Liver (tissue), 9 donors: ENCODE results near the gene FAM221B. TPM values are rescaled to one million over a fixed set of nuclear protein-coding genes. Genes with fewer than 3 reads are reported as not detected.

ENCODE experiments used
- DNase-seq: peaks from one replicate; pipeline ENCODE4 v3.0.0-alpha.2; 2017; ENCODE audit warnings: low spot score
- H3K27ac ChIP-seq, 2 donors: one replicate each; pipeline ENCODE4 v1.7.0; 2013; ENCODE audit warnings: inconsistent platforms in 2 of 2, low read length in 2 of 2, control low read depth in 1 of 2, low read depth in 1 of 2, mild to moderate bottlenecking in 1 of 2
- H3K27me3 ChIP-seq, 4 donors: one replicate each; pipeline versions ENCODE4 v1.6.1 to v1.7.0; 2013; ENCODE audit warnings: low read length in 3 of 4, inconsistent platforms in 1 of 4, mild to moderate bottlenecking in 1 of 4, moderate library complexity in 1 of 4; ENCODE audit not compliant: control insufficient read depth in 4 of 4, insufficient read depth in 4 of 4
- H3K36me3 ChIP-seq, 4 donors: one replicate each; pipeline versions ENCODE4 v1.6.1 to v1.7.0; 2013; ENCODE audit warnings: low read length in 3 of 4, mild to moderate bottlenecking in 3 of 4, low read depth in 1 of 4, moderate library complexity in 1 of 4; ENCODE audit not compliant: control insufficient read depth in 4 of 4, insufficient read depth in 3 of 4
- H3K4me1 ChIP-seq, 4 donors: one replicate each; pipeline versions ENCODE4 v1.6.1 to v1.7.0; 2013; ENCODE audit warnings: low read length in 3 of 4, mild to moderate bottlenecking in 3 of 4, moderate library complexity in 1 of 4; ENCODE audit not compliant: control insufficient read depth in 4 of 4, insufficient read depth in 4 of 4
- H3K4me3 ChIP-seq, 3 donors: one replicate each; pipeline versions ENCODE4 v1.6.1 to v1.7.0; 2013; ENCODE audit warnings: low read length in 3 of 3, control low read depth in 1 of 3, low read depth in 1 of 3, mild to moderate bottlenecking in 1 of 3
- H3K9ac ChIP-seq, 2 donors: one replicate each; pipeline ENCODE4 v1.7.0; 2013; ENCODE audit warnings: low read length in 2 of 2, mild to moderate bottlenecking in 2 of 2, moderate library complexity in 2 of 2, control low read depth in 1 of 2, low read depth in 1 of 2
- H3K9me3 ChIP-seq, 4 donors: one replicate each; pipeline versions ENCODE4 v1.6.1 to v1.7.0; 2013; ENCODE audit warnings: low read length in 3 of 4; ENCODE audit not compliant: control insufficient read depth in 4 of 4
- EGR1 ChIP-seq, 2 donors: IDR thresholded peaks; 2 replicates each; pipeline ENCODE4 v1.6.1; 2016 to 2018; ENCODE audit warnings: antibody characterized with exemption in 2 of 2, low read depth in 2 of 2
- FOXA1 ChIP-seq: IDR thresholded peaks from 2 replicates; pipeline ENCODE4 v1.6.1; 2016; ENCODE audit warnings: antibody characterized with exemption
- FOXA2 ChIP-seq: IDR thresholded peaks from 2 replicates; pipeline ENCODE4 v1.6.1; 2016; ENCODE audit warnings: antibody characterized with exemption
- GABPA ChIP-seq, 2 donors: IDR thresholded peaks in 1 of 2; conservative IDR thresholded peaks in 1 of 2; 2 replicates each; pipeline ENCODE4 v1.6.1; 2016; ENCODE audit warnings: antibody characterized with exemption in 2 of 2, mild to moderate bottlenecking in 1 of 2, moderate library complexity in 1 of 2
- HNF4A ChIP-seq, 2 donors: conservative IDR thresholded peaks; 2 replicates each; pipeline ENCODE4 v1.6.1; 2016; ENCODE audit warnings: antibody characterized with exemption in 2 of 2, mild to moderate bottlenecking in 2 of 2
- HNF4G ChIP-seq: IDR thresholded peaks from 2 replicates; pipeline ENCODE4 v1.6.1; 2016; ENCODE audit warnings: antibody characterized with exemption
- JUND ChIP-seq, 2 donors: IDR thresholded peaks; 2 replicates each; pipeline ENCODE4 v1.6.1; 2016; ENCODE audit warnings: antibody characterized with exemption in 2 of 2
- NR2F2 ChIP-seq: IDR thresholded peaks from 2 replicates; pipeline ENCODE4 v1.6.1; 2016; ENCODE audit warnings: antibody characterized with exemption
- RAD21 ChIP-seq, 2 donors: IDR thresholded peaks; 2 replicates each; pipeline ENCODE4 v1.6.1; 2016; ENCODE audit warnings: antibody characterized with exemption in 2 of 2, mild to moderate bottlenecking in 2 of 2
- RXRA ChIP-seq, 2 donors: IDR thresholded peaks; 2 replicates each; pipeline ENCODE4 v1.6.1; 2017 to 2018; ENCODE audit warnings: antibody characterized with exemption in 2 of 2, mild to moderate bottlenecking in 1 of 2
- SP1 ChIP-seq: IDR thresholded peaks from 2 replicates; pipeline ENCODE4 v1.6.1; 2018; ENCODE audit warnings: antibody characterized with exemption, mild to moderate bottlenecking
- TAF1 ChIP-seq: conservative IDR thresholded peaks from 2 replicates; pipeline ENCODE4 v1.6.1; 2016; ENCODE audit warnings: antibody characterized with exemption, mild to moderate bottlenecking
- YY1 ChIP-seq: IDR thresholded peaks from 2 replicates; pipeline ENCODE4 v1.6.1; 2016; ENCODE audit warnings: antibody characterized with exemption, mild to moderate bottlenecking
- WGBS: extraction: QIAGEN DNeasy Blood & Tissue Kit; methylation state at CpG from one replicate; pipeline ENCODE4 v1.1.7; 2013; 5-methylcytosine and 5-hydroxymethylcytosine counted together
- polyA plus RNA-seq, 2 donors: library from polyadenylated mRNA; stranded (reverse) in 1 of 2; unstranded in 1 of 2; fragments of 200-250 nt in 1 of 2; fragments of >200 nt in 1 of 2; fragmentation: Nextera tagmentation in 1 of 2; extraction: Ambion mirVana in 1 of 2; gene quantifications; one replicate each; pipeline versions ENCODE4 v1.2.1 to v1.2.3, GENCODE V29; 2013 to 2015
- total RNA-seq, 2 donors: library from RNA; depleted of rRNA; stranded (reverse); fragments of >200 nt; gene quantifications; one replicate each; pipeline ENCODE4 v1.2.3, GENCODE V29; 2014
- TF ChIP-seq, protein P1 (sequence below): IDR thresholded peaks from 2 replicates; pipeline ENCODE4 v1.6.1; 2016; ENCODE audit warnings: antibody characterized with exemption
- TF ChIP-seq, protein P2 (sequence below): IDR thresholded peaks from 2 replicates; pipeline ENCODE4 v1.6.1; 2016; ENCODE audit warnings: antibody characterized with exemption
- TF ChIP-seq, protein P3 (sequence below): IDR thresholded peaks from 2 replicates; pipeline ENCODE4 v1.6.1; 2016; ENCODE audit warnings: antibody characterized with exemption
- TF ChIP-seq, protein P4 (sequence below): fragments of 150-350 bp; IDR thresholded peaks from 2 replicates; pipeline ENCODE4 v1.5.1; 2017; ENCODE audit warnings: improper control_type of control experiment, low read depth, low read length; ENCODE audit not compliant: missing input control
- TF ChIP-seq, protein P5 (sequence below): IDR thresholded peaks from 2 replicates; pipeline ENCODE4 v1.6.1; 2016; ENCODE audit warnings: antibody characterized with exemption, mild to moderate bottlenecking
- donor health status: healthy.
- donor health status: healthy.
- donor health status: healthy.
- donor health status: healthy.
- donor health status: healthy.

FAM221B gene
- total and polyA plus RNA-seq, 4 donors, result 0.35 TPM; not detected in 3

DNA sequence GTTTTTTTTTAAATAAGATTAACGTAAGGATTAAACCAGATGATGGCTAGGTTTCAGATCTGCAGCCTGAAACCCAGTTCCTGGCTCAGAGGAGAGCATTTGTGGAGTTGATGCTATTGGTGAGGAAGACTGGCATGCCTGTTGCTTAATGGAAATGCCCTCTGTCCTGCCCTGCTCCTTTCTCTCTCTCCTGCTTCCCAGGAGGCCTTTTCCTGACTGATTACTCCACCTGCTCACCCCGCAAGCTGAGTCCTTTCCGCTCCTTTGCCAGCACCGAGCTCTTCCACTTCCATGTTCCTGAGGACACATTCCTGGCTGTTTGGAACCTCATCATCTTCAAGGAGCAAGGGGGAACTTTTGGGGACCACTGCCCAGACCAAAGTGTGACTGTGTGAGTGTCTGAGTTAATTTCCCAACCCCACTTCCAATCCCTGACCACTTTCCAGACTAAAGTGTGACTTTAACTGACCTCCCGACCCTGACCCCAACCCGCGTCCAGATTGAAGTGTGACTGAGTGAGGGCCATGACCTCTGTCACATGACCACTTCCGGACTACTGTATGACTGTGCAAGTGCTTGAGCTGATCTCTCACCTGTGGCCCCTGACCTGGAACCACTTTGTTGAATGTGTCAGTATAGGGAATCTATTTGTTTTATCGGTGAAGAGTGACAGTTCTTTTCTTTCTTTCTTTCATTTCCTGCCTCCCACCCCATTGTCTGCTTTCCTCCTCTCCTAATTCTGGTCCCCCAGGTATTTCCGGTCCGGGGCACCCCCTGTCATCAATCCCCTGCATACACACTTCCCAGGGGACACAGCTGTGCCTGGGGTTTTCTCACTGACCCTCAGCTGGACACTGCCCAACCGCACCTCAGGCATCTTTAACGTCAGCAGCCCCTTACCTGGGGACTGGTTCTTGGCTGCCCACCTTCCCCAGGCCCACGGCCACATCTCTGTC is 6.0 kb upstream of the FAM221B start:
- Histone ChIP-seq H3K27ac (peak overlapping the region; percentile 55 to 59), H3K27me3 (no peaks in the 10 kb centered on the region)
- DNase-seq, result peak; percentile 62

More for the DNA sequence above, 6.0 kb upstream of the FAM221B start:
- H3K9ac ChIP-seq, result no peak overlapping the region
- H3K4me3 ChIP-seq, result no peak overlapping the region
- WGBS, result 65% methylated on average over 14 of the region's 14 CpGs
- peaks cover 16 to 37% (median 30%) of the 10 kb centered on the region in 4 donors for H3K4me1 ChIP-seq
- TF ChIP-seq FOXA2, result no peak
- peak; percentile 59 to 82 for TF ChIP-seq GABPA (IDR thresholded peaks at IDR 0.05 in 1 of 2, conservative IDR thresholded peaks at IDR 0.05 in 1 of 2)
- no peak for TF ChIP-seq TAF1
- TF ChIP-seq SP1, result peak; percentile 86
- peak; percentile 95 to 96 for TF ChIP-seq RXRA (IDR thresholded peaks at IDR 0.05)
- TF ChIP-seq RAD21 (IDR thresholded peaks at IDR 0.05), result no peak
- TF ChIP-seq, protein P1, sequence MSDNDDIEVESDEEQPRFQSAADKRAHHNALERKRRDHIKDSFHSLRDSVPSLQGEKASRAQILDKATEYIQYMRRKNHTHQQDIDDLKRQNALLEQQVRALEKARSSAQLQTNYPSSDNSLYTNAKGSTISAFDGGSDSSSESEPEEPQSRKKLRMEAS, result peak; percentile 76
- TF ChIP-seq YY1, result no peak
- peak in 1 of 2 donors; percentile 50 for TF ChIP-seq EGR1 (IDR thresholded peaks at IDR 0.05; ENCODE audit: low read depth in 2 of 2)
- TF ChIP-seq, protein P2, sequence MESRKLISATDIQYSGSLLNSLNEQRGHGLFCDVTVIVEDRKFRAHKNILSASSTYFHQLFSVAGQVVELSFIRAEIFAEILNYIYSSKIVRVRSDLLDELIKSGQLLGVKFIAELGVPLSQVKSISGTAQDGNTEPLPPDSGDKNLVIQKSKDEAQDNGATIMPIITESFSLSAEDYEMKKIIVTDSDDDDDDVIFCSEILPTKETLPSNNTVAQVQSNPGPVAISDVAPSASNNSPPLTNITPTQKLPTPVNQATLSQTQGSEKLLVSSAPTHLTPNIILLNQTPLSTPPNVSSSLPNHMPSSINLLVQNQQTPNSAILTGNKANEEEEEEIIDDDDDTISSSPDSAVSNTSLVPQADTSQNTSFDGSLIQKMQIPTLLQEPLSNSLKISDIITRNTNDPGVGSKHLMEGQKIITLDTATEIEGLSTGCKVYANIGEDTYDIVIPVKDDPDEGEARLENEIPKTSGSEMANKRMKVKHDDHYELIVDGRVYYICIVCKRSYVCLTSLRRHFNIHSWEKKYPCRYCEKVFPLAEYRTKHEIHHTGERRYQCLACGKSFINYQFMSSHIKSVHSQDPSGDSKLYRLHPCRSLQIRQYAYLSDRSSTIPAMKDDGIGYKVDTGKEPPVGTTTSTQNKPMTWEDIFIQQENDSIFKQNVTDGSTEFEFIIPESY, result peak; percentile 29
- TF ChIP-seq FOXA1, result no peak
- peak; percentile 50 for TF ChIP-seq HNF4G
- TF ChIP-seq NR2F2, result peak; percentile 98
- TF ChIP-seq, protein P3, sequence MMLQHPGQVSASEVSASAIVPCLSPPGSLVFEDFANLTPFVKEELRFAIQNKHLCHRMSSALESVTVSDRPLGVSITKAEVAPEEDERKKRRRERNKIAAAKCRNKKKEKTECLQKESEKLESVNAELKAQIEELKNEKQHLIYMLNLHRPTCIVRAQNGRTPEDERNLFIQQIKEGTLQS, result no peak
- TF ChIP-seq, protein P4, sequence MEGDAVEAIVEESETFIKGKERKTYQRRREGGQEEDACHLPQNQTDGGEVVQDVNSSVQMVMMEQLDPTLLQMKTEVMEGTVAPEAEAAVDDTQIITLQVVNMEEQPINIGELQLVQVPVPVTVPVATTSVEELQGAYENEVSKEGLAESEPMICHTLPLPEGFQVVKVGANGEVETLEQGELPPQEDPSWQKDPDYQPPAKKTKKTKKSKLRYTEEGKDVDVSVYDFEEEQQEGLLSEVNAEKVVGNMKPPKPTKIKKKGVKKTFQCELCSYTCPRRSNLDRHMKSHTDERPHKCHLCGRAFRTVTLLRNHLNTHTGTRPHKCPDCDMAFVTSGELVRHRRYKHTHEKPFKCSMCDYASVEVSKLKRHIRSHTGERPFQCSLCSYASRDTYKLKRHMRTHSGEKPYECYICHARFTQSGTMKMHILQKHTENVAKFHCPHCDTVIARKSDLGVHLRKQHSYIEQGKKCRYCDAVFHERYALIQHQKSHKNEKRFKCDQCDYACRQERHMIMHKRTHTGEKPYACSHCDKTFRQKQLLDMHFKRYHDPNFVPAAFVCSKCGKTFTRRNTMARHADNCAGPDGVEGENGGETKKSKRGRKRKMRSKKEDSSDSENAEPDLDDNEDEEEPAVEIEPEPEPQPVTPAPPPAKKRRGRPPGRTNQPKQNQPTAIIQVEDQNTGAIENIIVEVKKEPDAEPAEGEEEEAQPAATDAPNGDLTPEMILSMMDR, result no peak
- TF ChIP-seq HNF4A (conservative IDR thresholded peaks at IDR 0.05), result peak; percentile 86 to 92
- TF ChIP-seq, protein P5, sequence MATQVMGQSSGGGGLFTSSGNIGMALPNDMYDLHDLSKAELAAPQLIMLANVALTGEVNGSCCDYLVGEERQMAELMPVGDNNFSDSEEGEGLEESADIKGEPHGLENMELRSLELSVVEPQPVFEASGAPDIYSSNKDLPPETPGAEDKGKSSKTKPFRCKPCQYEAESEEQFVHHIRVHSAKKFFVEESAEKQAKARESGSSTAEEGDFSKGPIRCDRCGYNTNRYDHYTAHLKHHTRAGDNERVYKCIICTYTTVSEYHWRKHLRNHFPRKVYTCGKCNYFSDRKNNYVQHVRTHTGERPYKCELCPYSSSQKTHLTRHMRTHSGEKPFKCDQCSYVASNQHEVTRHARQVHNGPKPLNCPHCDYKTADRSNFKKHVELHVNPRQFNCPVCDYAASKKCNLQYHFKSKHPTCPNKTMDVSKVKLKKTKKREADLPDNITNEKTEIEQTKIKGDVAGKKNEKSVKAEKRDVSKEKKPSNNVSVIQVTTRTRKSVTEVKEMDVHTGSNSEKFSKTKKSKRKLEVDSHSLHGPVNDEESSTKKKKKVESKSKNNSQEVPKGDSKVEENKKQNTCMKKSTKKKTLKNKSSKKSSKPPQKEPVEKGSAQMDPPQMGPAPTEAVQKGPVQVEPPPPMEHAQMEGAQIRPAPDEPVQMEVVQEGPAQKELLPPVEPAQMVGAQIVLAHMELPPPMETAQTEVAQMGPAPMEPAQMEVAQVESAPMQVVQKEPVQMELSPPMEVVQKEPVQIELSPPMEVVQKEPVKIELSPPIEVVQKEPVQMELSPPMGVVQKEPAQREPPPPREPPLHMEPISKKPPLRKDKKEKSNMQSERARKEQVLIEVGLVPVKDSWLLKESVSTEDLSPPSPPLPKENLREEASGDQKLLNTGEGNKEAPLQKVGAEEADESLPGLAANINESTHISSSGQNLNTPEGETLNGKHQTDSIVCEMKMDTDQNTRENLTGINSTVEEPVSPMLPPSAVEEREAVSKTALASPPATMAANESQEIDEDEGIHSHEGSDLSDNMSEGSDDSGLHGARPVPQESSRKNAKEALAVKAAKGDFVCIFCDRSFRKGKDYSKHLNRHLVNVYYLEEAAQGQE, result no peak
- TF ChIP-seq JUND (IDR thresholded peaks at IDR 0.05), result no peak
- H3K9me3 ChIP-seq, result no peaks in the 10 kb centered on the region
- H3K36me3 ChIP-seq, result no peaks in the 10 kb centered on the region
